HG02840 (cell line): Measurements from ENCODE around the gene TNS2.
"Not testable (repeated sequence)": the region's sequence is repeated elsewhere in the genome, so short reads cannot be mapped to it uniquely, and the experiment has no call there.

Experiments
- ATAC-seq: cut with Tn5 transposase; IDR thresholded peaks from one replicate; pipeline ENCODE4 v1.9.1; 2021; ENCODE audit warnings: mild to moderate bottlenecking, moderate library complexity, moderate number of reproducible peaks; ENCODE audit not compliant: unreplicated experiment, low FRiP score

The TNS2 gene, protein sequence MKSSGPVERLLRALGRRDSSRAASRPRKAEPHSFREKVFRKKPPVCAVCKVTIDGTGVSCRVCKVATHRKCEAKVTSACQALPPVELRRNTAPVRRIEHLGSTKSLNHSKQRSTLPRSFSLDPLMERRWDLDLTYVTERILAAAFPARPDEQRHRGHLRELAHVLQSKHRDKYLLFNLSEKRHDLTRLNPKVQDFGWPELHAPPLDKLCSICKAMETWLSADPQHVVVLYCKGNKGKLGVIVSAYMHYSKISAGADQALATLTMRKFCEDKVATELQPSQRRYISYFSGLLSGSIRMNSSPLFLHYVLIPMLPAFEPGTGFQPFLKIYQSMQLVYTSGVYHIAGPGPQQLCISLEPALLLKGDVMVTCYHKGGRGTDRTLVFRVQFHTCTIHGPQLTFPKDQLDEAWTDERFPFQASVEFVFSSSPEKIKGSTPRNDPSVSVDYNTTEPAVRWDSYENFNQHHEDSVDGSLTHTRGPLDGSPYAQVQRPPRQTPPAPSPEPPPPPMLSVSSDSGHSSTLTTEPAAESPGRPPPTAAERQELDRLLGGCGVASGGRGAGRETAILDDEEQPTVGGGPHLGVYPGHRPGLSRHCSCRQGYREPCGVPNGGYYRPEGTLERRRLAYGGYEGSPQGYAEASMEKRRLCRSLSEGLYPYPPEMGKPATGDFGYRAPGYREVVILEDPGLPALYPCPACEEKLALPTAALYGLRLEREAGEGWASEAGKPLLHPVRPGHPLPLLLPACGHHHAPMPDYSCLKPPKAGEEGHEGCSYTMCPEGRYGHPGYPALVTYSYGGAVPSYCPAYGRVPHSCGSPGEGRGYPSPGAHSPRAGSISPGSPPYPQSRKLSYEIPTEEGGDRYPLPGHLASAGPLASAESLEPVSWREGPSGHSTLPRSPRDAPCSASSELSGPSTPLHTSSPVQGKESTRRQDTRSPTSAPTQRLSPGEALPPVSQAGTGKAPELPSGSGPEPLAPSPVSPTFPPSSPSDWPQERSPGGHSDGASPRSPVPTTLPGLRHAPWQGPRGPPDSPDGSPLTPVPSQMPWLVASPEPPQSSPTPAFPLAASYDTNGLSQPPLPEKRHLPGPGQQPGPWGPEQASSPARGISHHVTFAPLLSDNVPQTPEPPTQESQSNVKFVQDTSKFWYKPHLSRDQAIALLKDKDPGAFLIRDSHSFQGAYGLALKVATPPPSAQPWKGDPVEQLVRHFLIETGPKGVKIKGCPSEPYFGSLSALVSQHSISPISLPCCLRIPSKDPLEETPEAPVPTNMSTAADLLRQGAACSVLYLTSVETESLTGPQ (N-terminal part only)

DNA sequence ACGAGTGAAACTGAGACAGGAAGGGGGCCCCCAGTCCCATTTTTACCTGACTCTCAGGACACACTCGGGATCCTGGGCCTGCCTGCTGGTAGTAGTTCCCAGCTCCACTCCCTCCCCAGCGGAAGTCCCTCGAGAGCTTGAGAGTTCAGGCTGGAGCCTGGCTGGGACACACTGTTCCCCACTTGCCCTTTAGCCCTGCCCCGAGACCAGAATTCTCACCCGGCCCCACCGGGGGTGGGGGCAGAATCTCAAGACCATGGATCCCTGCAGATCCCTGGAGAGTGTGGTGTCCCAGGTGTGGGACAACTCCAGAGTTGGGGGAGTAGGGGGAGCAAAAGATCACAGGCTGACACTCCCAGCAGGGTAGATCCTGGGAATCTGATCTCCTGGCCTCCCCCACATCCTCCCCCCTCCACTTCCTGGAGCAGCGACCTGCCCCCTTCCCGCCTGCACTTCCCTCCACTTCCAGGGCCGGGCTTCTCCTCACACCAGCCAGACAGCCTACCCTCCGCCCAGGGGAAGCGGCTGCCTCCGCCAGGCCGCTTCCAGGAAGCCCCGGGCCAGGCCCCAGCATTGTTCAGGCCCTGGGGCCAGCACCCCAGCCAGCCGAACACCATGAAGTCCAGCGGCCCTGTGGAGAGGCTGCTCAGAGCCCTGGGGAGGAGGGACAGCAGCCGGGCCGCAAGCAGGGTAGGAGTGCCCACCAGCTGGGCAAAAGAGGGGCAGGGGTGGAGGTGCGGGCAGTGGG lies at the start of gene TNS2:
Gene TNS2 (plus strand): TSS at position 495 of the 748 bp plus-strand sequence. CDS start 121 bp downstream, at position 616.
- no peak for ATAC-seq

DNA sequence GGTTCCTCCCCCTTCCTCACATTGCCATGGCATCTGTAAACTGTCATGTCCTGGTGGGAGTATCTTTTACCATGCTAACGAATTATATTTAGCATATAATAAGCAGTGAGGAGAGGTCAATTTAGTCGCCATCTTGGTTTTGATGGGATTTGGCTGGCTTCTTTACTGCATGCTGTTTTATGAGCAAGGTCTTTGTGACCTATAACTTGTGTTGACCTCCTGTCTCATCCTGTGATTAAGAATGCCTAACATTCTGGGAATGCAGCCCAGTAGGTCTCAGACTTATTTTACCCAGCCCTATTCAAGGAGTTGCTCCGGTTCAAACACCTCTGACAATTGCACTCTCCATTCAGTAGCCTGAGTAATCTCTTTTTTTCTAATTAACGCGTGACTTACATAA lies 45.7 kb upstream of the TNS2 start:
- no peak for ATAC-seq

DNA sequence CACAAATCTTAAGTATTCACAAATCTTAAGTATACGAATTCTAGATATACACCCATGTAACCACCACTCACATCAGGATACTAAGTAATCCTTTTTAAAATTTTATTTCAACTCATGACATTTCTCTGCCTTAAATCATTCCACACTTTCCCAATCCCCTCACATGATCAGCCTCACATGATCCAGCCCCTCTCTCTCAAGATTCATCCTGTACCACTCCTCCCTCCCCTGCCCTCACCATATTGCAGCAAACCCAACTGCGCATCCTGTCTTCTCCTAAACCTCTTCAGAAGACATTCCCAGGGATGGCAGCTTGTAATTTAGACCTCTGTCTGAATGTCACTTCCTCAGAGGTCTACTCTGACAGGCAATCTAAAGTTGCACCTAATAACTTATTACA lies 45.3 kb upstream of the TNS2 start:
- no peak for ATAC-seq

DNA sequence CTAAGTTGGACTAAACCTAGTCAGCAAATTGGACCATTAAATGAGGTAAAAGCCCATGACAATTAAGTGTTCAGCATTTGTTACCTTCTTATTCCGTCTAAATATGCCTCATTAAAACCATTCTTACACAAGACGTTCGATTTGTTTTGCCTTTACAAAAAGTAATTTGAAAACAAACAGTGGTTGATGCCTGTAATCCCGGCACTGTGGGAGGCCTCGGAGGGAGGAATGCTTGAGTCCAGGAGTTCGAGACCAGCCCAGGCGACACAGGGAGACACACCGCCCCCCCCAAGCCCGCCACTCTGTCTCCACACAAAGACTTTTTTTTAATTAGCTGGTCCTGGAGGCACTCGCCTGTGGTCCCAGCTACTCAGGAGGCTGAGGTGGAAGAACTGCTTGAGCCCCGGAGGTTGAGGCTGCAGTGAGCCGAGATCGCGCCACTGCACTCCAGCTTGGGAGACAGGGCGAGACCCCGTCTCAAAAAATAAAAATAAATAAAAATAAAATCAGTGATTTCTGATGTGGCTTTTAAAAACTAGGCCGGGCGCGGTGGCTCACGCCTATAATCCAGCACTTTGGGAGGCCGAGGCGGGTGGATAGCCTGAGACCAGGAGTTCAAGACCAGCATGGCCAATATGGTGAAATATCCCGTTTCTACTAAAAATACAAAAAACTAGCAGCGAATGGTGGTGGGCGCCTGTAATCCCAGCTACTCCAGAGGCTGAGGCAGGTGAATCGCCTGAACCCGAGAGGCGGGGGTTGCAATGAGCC lies 44.5 kb upstream of the TNS2 start:
- no peak for ATAC-seq

GRCh38 chr12:53005986-53006809 lies 43.7 kb upstream of the TNS2 start, which contains the start of gene EIF4B:
Gene EIF4B, plus strand, starts transcription at chr12:53006456. Its CDS starts 28 bp downstream, at chr12:53006484.
- ATAC-seq, result peak; percentile 75

DNA sequence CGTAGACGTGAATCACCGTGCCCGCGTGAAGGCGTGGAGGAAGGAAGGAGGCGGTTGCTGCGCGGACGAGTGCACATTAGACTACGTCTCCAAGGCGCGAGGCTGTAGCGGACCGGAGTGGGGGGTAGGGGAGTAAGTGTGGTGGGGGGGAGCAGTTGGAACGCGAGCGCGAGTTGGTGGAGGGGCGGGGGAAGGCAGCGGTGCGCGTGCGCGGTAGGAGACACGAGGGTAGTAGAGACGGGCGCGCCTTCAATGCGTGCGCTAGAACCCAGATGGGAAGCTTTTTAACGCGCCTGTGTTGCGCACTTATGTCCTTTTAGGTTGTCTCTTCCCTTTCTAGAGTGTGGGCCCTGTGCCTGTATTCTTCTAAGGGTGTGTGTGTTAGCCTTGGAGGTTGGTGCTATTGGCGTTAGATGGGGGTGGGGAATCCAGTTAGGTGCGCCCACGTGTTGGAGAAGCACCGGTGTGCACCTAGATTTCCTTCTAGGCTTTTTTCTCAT lies 43.0 kb upstream of the TNS2 start:
- peak; percentile 22 for ATAC-seq

GRCh38 chr12:53007343-53007742 lies 42.5 kb upstream of the TNS2 start:
- ATAC-seq, result no peak

- not testable (repeated sequence) for ATAC-seq
Observed at GRCh38 chr12:53008760-53009159, 41.1 kb upstream of the TNS2 start.

DNA sequence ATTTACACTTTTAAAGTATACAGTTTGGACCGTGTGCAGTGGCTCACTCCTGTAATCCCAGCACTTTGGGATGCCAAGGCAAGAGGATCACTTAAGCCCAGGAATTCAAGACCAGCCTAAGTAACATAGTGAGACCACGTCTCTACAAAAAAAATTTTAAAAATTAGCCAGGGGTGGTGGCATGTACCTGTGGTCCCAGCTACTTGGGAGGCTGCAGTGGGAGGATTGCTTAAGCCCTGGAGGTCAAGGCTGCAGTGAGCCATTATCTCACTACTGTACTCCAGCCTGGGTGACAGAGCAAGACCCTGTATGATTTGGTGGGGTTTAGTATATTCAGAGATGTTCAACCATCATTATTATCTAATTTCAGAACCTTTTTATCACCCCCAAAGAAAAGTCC lies 38.9 kb upstream of the TNS2 start:
- no peak for ATAC-seq

GRCh38 chr12:53011889-53012288 lies 38.0 kb upstream of the TNS2 start:
- no peak for ATAC-seq

DNA sequence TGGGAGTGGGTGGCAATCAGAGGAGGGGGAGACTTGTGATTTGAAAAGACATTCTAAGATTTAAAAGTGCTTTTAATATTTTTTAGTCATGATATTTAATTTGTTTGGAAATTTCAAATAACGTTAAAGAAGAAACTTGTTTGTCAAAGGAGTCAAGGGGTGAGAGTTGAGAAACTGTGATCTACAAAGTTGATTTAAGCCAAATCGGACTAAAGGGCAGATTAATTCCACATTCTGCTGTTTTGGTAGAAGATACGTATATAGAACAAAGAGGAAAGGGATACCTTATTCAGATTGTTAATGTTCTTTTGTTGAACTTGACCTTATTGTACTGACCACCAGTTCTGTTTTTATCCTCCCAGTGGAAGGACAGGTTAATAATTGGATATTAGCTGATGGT lies 36.9 kb upstream of the TNS2 start:
- ATAC-seq, result no peak

DNA sequence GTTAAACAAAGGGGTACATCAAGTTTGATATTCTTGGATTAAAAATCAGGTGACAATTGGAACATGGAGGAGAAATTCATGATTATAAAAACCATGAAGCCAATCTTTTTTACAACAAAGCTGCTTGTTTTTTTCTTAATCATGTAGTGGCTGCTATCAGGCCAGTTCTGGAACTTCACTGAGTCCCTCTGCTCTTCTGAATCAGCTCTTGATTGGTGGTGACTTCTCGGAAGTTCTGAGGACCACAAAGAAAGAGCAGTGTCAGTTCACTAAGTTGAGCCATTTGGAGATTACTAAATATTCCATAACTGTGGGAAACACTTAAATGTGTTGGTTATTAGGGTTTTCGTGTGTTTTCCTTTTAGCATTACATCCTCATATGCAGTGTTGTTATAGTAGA lies 35.2 kb upstream of the TNS2 start:
- no peak for ATAC-seq

DNA sequence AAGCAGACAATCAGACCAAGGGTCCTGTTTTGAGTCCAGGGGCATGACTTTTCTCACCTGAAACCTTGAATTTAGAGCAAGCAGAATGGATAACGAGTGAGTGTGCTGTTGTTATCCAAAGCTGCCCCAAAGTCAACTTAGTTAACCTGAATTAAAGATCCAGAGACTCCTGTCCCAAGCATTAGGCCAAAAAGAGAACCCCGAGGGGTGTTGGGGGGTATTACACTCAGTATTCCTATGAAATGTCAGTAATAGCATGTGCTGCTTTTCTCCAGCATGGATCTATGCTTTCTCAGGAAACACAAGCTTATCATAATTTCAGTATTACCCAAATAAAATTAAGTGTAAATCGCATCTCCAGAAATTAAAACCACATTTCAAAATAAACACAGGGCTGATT lies 24.6 kb upstream of the TNS2 start:
- ATAC-seq, result no peak

GRCh38 chr12:53027014-53027413 lies 22.9 kb upstream of the TNS2 start:
- ATAC-seq, result not testable (repeated sequence)

GRCh38 chr12:53031616-53032015 lies 18.2 kb upstream of the TNS2 start:
- no peak for ATAC-seq

DNA sequence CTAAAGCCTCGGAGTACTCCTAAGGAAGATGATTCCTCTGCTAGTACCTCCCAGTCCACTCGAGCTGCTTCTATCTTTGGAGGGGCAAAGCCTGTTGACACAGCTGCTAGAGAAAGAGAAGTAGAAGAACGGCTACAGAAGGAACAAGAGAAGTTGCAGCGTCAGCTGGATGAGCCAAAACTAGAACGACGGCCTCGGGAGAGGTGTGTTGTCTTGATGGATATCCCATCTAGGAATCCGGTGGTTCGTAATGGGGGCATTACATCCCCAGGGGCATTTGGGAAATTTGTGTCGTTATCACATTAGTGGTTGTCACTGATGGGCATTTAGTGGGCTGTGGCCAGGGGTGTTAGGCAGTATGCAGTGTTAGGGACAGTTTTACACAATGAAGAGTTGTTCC lies 16.0 kb upstream of the TNS2 start:
- not testable (repeated sequence) for ATAC-seq

DNA sequence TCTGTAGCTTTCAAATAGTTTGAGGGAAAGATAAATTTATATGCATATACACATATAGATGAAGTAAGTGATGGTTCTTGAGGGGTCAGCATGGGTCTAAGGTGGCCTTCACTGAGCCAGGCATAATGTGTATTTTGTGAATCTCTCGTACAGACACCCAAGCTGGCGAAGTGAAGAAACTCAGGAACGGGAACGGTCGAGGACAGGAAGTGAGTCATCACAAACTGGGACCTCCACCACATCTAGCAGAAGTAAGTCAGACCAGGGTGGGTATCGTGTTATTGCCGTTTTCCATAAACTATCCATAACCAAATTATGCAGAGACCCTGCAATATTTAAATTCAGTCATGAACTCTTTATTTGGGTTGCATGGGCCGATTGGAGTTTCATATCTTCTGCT lies 15.4 kb upstream of the TNS2 start:
- no peak for ATAC-seq

DNA sequence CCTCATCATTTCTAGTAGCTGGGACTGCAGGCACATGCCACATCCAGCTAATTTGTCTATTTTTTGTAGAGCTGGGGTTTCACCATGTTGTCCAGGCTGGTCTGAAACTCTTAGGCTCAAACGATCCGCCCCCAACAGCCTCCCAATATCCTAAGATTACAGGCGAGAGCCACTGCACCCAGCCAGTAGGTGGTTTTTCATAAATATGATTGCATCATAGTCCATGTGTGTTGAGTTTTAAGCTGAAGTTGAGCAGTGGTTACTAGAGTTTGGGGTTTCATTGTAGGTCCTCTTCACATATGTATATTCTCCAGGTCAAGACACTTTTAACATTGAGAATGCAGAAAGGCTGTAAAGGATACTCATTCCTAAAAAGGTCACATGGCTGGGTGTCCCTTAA lies 13.1 kb upstream of the TNS2 start:
- no peak for ATAC-seq
